Ovary (tissue), 9 donors: Measurements from ENCODE around the gene LEF1. TPM values are rescaled to one million over a fixed set of nuclear protein-coding genes. Genes with fewer than 3 reads are reported as not detected.

Experiments
- DNase-seq, 5 donors: peaks; one replicate each; pipeline ENCODE4 v3.0.0-alpha.2; 2019 to 2020
- H3K27ac ChIP-seq, 2 donors: fragments of 200-600 bp; one replicate each; pipeline versions ENCODE4 v1.5.1 to v1.8.0; 2019 to 2022
- H3K27me3 ChIP-seq: fragments of 200-600 bp; one replicate; pipeline ENCODE4 v1.8.0; 2022
- H3K36me3 ChIP-seq: fragments of 200-600 bp; sonication (generic); one replicate; pipeline ENCODE4 v1.5.1; 2019
- H3K4me1 ChIP-seq: one replicate; pipeline ENCODE4 v1.8.1; 2013; ENCODE audit warnings: mild to moderate bottlenecking, moderate library complexity; ENCODE audit not compliant: insufficient read depth
- H3K4me3 ChIP-seq: fragments of 200-600 bp; sonication (generic); one replicate; pipeline ENCODE4 v1.5.1; 2017
- H3K9me3 ChIP-seq, 2 donors: fragments of 200-600 bp in 1 of 2; sonication (generic) in 1 of 2; one replicate each; pipeline versions ENCODE4 v1.5.1 to v1.8.1; 2013 to 2019; ENCODE audit warnings: mild to moderate bottlenecking in 1 of 2, moderate library complexity in 1 of 2
- EP300 ChIP-seq: sonication (generic); formaldehyde crosslinking; IDR thresholded peaks from one replicate; pipeline ENCODE4 v1.6.1; 2017; ENCODE audit warnings: antibody characterized with exemption
- POLR2A ChIP-seq: fragments of 450-650 bp; IDR thresholded peaks from one replicate; pipeline ENCODE4 v1.6.1; 2017; ENCODE audit warnings: antibody characterized with exemption, mild to moderate bottlenecking, moderate library complexity
- WGBS, 3 donors: extraction: QIAGEN DNeasy Blood & Tissue Kit in 1 of 3; methylation state at CpG; one replicate each; pipeline versions ENCODE4 v1.1.5 to v1.1.7; 2013 to 2017; 5-methylcytosine and 5-hydroxymethylcytosine counted together
- intact Hi-C, 4 donors: fragments of 100-400 bp; cut with DNase I; formaldehyde crosslinking; loops; one replicate each; pipeline versions ENCODE4 v1.11.0 to v1.15.1; 2022 to 2023
- polyA plus RNA-seq, 2 donors: library from polyadenylated mRNA; stranded (reverse); fragments of 200-250 nt in 1 of 2; fragments of 350-450 nt in 1 of 2; fragmentation: Illumina TruSeq in 1 of 2; extraction: RNeasy Lipid Tissue Mini Kit (QIAGEN cat#74804) in 1 of 2; gene quantifications; one replicate each; pipeline ENCODE4 v1.2.3, GENCODE V29; 2013 to 2014
- total RNA-seq, 7 donors: library from RNA; depleted of rRNA in 2 of 7; stranded (reverse); fragments of >200 nt in 2 of 7; fragmentation: NEBNext Ultra II Directional in 3 of 7; extraction: Animal tissue kit (Norgen Biotek cat#: 25700) in 3 of 7; gene quantifications; one replicate each; pipeline versions ENCODE4 v1.1.0 to v1.2.4, GENCODE V29; 2016 to 2023
- TF ChIP-seq, protein P1 (sequence below), 3 donors: fragments of 450-650 bp in 2 of 3; fragments of 200-600 bp in 1 of 3; IDR thresholded peaks; one replicate each; pipeline versions ENCODE4 v1.5.1 to v1.8.0; 2016 to 2022; ENCODE audit warnings: antibody characterized with exemption in 3 of 3, mild to moderate bottlenecking in 1 of 3
- donor health status: DM: no; HTN: no; CAD: no; lungs with moderate emphysema.
- donor health status: DM: no; HTN: no; CAD: no.
- donor health status: Bipolar disorder and iron deficiency.
- donor health status: DM: yes; HTN: yes; CAD: no.
- donor health status: DM: no; HTN: no; CAD: no.
- donor health status: DM: yes; HTN: yes; CAD: no.

Gene LEF1
- total and polyA plus RNA-seq, 9 donors = 1.8 to 30.1 (median 6.0) TPM

DNA sequence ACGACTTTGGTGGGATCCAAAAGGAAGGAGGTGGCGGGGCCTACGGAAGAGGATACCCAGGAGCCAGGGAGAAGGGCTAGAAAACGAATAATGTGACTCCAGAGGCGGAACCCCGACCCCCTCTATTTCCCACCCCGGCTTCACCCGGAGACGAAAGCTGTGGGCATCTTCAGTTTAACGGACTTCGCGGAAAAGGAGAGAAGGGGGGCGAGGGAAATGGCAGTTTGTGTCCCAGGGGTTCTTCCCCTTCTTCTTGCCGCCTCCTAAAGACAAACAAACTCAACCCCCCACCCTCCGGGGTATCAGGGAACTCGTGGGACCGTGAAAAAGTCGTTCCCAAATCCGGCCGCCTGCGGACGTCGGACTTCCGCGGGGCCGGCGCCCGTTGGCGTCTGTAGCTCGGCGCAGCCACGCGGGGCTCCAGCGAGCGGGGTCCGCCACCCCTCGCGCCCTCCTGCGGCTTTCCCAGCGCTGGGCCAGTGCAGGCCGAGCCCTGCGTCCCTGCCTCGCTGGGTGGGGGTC, 3.6 kb upstream of the LEF1 start:
- peaks cover 0 to 8% of the 10 kb centered on the region in 2 donors for H3K9me3 ChIP-seq
- H3K4me1 ChIP-seq = peaks cover 9% of the 10 kb centered on the region
- WGBS, 3 donors = 3 to 5% (median 4%) methylated on average over 35 to 43 of the region's 43 CpGs
- peak overlapping the region; percentile 42 for H3K4me3 ChIP-seq
- H3K27ac ChIP-seq = no peak overlapping the region
- TF ChIP-seq, protein P1, sequence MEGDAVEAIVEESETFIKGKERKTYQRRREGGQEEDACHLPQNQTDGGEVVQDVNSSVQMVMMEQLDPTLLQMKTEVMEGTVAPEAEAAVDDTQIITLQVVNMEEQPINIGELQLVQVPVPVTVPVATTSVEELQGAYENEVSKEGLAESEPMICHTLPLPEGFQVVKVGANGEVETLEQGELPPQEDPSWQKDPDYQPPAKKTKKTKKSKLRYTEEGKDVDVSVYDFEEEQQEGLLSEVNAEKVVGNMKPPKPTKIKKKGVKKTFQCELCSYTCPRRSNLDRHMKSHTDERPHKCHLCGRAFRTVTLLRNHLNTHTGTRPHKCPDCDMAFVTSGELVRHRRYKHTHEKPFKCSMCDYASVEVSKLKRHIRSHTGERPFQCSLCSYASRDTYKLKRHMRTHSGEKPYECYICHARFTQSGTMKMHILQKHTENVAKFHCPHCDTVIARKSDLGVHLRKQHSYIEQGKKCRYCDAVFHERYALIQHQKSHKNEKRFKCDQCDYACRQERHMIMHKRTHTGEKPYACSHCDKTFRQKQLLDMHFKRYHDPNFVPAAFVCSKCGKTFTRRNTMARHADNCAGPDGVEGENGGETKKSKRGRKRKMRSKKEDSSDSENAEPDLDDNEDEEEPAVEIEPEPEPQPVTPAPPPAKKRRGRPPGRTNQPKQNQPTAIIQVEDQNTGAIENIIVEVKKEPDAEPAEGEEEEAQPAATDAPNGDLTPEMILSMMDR (IDR thresholded peaks at IDR 0.05) = no peak
- no peak for TF ChIP-seq POLR2A
- TF ChIP-seq EP300 = no peak
- no peaks in the 10 kb centered on the region for H3K27me3 ChIP-seq
- peak in 2 of 5 donors; percentile 26 to 51 for DNase-seq
- intact Hi-C loops = no loop called here
- no peaks in the 10 kb centered on the region for H3K36me3 ChIP-seq

DNA sequence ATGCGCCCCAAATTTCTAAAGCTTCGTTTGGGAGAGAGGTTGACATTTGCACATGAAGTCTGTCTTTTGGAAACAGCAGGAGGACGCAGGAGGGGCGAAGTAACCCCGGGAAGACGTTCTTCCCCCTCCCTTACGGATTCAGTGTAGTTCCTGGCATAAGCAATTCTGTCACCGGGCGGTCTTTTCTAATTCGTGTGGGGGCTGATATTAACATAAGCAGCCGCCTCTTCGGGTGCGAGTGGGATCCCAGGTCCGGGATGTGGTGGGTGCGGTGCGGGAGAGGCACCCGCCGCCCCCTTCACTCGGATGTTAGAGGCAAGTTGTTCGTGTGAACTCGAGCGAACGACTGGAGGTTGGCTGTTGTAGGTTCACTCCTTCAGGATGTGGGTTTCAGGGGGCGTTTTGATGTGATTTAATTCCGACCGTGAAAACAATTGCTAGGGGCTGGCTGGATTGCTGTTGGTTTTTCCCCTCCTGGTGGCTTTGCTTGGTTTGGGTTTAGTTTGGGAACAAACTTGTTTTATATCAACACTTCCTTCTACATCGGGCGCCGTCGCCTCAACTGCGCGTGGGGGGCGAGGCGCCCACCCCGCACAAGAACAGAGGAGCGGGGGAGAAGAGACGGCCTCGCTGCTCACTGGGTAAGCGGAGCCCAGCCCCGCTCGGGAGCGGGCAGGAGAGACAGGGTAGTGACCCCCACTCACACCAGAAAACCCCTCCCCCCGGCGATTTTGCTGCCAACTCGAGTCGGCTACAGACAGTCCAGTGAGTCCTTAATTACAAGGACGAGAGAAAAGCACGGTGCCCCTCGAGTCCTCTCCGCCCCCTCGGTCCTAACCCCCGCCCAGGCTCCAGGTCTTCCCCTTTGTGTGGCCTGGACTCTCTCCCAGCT, 2.9 kb upstream of the LEF1 start:
- H3K9me3 ChIP-seq = peaks cover 0 to 8% of the 10 kb centered on the region in 2 donors
- TF ChIP-seq EP300 = no peak
- TF ChIP-seq, protein P1 (IDR thresholded peaks at IDR 0.05) = no peak
- no peak for TF ChIP-seq POLR2A
- H3K27ac ChIP-seq = no peak overlapping the region
- intact Hi-C loops = no loop called here
- WGBS, 3 donors = 6 to 11% (median 7%) methylated on average over 51 to 52 of the region's 52 CpGs
- H3K4me3 ChIP-seq = no peak overlapping the region
- H3K36me3 ChIP-seq = no peaks in the 10 kb centered on the region
- H3K4me1 ChIP-seq = peaks cover 15% of the 10 kb centered on the region
- no peaks in the 10 kb centered on the region for H3K27me3 ChIP-seq
- DNase-seq = peak in 1 of 5 donors; percentile 25

DNA sequence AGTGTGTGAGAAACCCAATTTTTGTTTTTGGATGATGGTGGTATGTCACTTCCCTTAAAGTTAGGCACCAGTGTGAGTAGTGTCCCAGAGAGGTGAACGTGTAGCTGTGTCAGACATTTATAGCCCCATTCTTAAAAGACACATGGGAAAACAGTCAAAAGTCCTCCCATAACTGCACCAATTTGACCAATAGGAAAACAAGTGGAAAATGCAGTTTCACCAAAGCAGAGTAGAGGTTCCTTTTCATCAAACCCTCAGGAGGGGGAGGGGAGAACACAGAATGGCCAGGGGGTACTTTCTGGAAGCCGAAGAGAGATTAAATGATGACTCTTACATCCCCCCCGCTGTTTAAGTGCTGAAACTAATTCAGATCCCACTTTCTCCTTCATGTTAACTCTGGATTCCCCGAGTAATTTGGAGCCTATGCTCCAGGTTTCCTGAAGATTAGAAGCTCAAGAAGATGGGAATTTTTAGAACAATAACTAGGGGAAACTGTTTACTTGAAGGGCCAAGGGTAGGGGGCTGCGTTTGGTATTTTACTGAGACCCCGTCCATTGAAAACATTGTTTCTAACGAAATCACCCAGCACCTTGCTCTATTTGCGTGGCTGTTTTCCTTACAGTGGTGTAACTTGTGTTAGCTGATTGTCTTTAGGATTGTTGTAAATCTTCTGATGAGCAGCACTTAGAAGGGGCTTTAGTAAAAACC, 2.1 kb upstream of the LEF1 start:
- no peaks in the 10 kb centered on the region for H3K36me3 ChIP-seq
- no peaks in the 10 kb centered on the region for H3K27me3 ChIP-seq
- 52 to 55% (median 54%) methylated on average over 8 of the region's 8 CpGs for WGBS, 3 donors
- peaks cover 0 to 8% of the 10 kb centered on the region in 2 donors for H3K9me3 ChIP-seq
- H3K27ac ChIP-seq = no peak overlapping the region
- DNase-seq = no peak
- intact Hi-C loops = no loop called here
- no peak overlapping the region for H3K4me3 ChIP-seq
- H3K4me1 ChIP-seq = peaks cover 15% of the 10 kb centered on the region
- TF ChIP-seq, protein P1 (IDR thresholded peaks at IDR 0.05) = no peak
- TF ChIP-seq EP300 (no peak), POLR2A (no peak)

DNA sequence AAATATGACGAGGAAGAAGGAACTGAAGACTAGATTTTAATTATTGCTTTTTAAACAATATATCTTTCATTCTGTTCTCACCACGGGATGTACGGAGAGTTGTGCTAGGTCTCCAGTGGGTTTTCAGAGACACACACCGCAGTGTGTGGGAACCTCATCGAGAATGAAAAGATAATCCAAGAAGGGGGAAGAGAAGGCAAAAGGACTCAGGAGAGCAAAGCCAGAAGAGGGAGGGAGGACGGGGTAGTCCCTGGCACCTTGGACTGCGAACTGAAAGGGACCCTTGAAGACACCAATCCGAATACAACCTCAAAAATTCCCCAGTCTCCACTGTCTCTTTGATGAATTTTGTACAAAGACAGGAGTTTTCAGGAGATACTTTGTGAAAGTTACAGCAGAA, 932 bp upstream of the LEF1 start:
- no peak for DNase-seq
- Histone ChIP-seq H3K27ac (no peak overlapping the region), H3K36me3 (no peaks in the 10 kb centered on the region), H3K4me1 (peaks cover 15% of the 10 kb centered on the region), H3K27me3 (no peaks in the 10 kb centered on the region), H3K9me3 (peaks cover 0 to 8% of the 10 kb centered on the region in 2 donors), H3K4me3 (no peak overlapping the region)
- WGBS, 3 donors = 60 to 68% (median 64%) methylated on average over 8 of the region's 8 CpGs
- no peak for TF ChIP-seq POLR2A
- no peak for TF ChIP-seq EP300
- TF ChIP-seq, protein P1 (IDR thresholded peaks at IDR 0.05) = no peak
- intact Hi-C loops = no loop called here
